ENCODE data around the gene NDUFB2. TPM values are rescaled to one million over a fixed set of nuclear protein-coding genes. Genes with fewer than 3 reads are reported as not detected.

The NDUFB2 gene
- total and polyA plus RNA-seq, 9 of the 15 experiments (the other 6 are each of a cell fraction or from before 2014, with no cell fraction given): 220 to 2,075 (median 320) TPM

DNA sequence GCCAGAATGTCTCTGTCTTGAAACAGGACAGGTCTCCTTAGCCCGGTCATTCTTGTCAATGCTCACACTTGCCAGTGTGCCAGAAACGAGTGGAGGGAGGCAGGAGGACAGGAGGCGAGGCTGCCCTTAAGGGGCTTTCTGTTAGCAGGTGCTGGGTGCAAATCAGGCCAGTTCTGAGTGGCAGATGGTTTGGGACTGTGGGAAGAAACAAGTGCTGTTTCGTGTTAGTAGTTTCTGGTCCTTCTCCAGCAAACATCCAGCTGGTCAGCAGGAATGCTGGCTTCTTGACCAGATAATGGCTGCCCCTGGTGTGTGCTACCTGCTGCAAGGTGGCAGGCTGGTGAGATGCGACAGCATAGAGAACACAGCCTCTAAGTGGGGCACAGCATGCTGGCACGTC is 8.2 kb upstream of the NDUFB2 start:
- Histone ChIP-seq H3K36me3 (ENCODE audit: control insufficient read depth, insufficient read depth, low read length) (no peaks in the 10 kb centered on the region), H3K79me2 (ENCODE audit: control insufficient read depth, insufficient read depth, low read length) (no peaks in the 10 kb centered on the region), H4K20me1 (replicated peaks; ENCODE audit: control insufficient read depth, insufficient read depth, low read length) (peaks cover 5% of the 10 kb centered on the region; the same call in 1 of the 2 replicates), H3K4me1 (replicated peaks in 1 of 2; ENCODE audit: control insufficient read depth in 2 of 2, insufficient read depth in 2 of 2, low read length in 2 of 2) (peaks cover 0 to 6% of the 10 kb centered on the region in 2 experiments; a peak in 1 of 5 replicates), H3K9me3 (replicated peaks; ENCODE audit: control insufficient read depth, insufficient read depth, low read depth, low read length) (no peaks in the 10 kb centered on the region), H3K27me3 (ENCODE audit: control insufficient read depth in 2 of 2, insufficient read depth in 2 of 2, low read length in 2 of 2) (no peaks in the 10 kb centered on the region), H3K9me1 (ENCODE audit: control insufficient read depth, insufficient read depth, low read length) (no peaks in the 10 kb centered on the region), H2AFZ (ENCODE audit: low read depth, low read length) (no peak overlapping the region), H3K9ac (ENCODE audit: insufficient read depth in 1 of 2, low read depth in 2 of 2, low read length in 2 of 2) (no peak overlapping the region), H3K4me2 (ENCODE audit: insufficient read depth, low read length) (no peak overlapping the region), H3K4me3 (no peak overlapping the region), H3K27ac (ENCODE audit: extremely low read depth, low read depth, low read length) (no peak overlapping the region)
- ATAC-seq (no peak), FAIRE-seq (no peak), DNase-seq (ENCODE audit: extremely low read depth in 1 of 4, low spot score in 3 of 4) (no peak)
- ChIA-PET CTCF (ENCODE audit: low intra/inter-chr PET ratio) (no interaction called here), POLR2A (interaction anchor here (1.6 kb wide), 1 partner anchor 11 kb away, joined by 5 read pairs; no protein-coding TSS in a partner anchor)
- TF ChIP-seq ZNF184 (CRISPR knock-in tag; IDR thresholded peaks at IDR 0.05) (0 out of 2 replicates have a peak, but pooled peaks have one; percentile 21), ADNP (tag; IDR thresholded peaks at IDR 0.05) (no peak)
- WGBS (ENCODE audit: insufficient coverage, low coverage, missing lambda C conversion rate): 47% methylated on average over 6 of the region's 6 CpGs
- in situ Hi-C loops (cut with MboI): no loop called here
- intact Hi-C loops (cut with micrococcal nuclease): no loop called here
- BruUV-seq (replicated peaks): no TSS peak

DNA sequence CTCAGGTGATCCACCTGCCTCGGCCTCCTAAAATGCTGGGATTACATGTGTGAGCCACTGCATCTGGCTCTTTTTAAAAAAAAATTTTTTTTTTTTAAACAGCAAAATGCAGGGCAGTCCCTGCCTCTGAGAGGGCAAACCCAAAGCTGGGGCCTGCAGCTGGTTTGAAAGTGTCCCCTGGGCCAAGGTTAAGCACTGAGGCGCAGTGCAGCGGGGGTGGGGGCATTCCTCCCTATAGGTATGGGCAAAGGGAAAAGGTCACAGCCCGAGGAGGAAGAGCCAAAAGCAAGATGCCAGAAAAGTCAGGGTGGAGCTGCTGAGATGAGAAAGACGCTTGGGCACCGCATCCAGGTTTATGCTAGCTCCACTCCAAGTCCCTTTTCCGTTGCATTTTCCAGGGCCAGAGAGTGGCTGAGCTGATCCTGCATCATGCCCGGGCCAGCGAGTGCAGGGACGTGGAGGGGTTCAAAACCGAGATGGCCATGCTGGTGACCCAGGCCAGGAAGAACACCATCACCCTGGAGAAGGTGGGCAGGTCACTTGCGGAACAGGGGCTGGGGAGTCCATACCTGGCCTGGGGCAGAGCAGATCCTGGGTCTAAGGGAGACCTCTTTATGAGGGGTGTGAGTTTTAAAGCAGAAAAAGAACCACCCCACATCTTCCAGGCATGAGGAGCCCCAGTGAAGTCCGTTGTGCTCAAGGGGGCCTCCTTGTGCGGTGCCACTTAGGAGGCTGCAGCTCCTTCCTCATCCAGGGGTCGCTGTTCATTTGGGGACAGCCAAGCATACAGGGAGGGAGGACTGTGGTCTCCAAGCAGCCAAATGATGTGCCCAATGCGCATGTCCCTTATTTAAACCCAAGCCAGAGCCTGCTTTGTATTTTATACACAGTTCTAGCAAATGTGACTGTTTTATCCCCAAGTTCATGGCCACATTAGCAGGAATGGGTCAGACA is 7.0 kb upstream of the NDUFB2 start:
- Histone ChIP-seq H4K20me1 (replicated peaks; ENCODE audit: control insufficient read depth, insufficient read depth, low read length) (no peaks in the 10 kb centered on the region), H2AFZ (ENCODE audit: low read depth, low read length) (no peak overlapping the region), H3K27me3 (ENCODE audit: control insufficient read depth in 2 of 2, insufficient read depth in 2 of 2, low read length in 2 of 2) (no peaks in the 10 kb centered on the region), H3K79me2 (ENCODE audit: control insufficient read depth, insufficient read depth, low read length) (no peaks in the 10 kb centered on the region), H3K27ac (ENCODE audit: extremely low read depth, low read depth, low read length) (no peak overlapping the region), H3K4me3 (no peak overlapping the region), H3K4me1 (replicated peaks in 1 of 2; ENCODE audit: control insufficient read depth in 2 of 2, insufficient read depth in 2 of 2, low read length in 2 of 2) (peaks cover 0 to 5% of the 10 kb centered on the region in 2 experiments; a peak in 1 of 5 replicates), H3K9ac (ENCODE audit: insufficient read depth in 1 of 2, low read depth in 2 of 2, low read length in 2 of 2) (no peak overlapping the region), H3K36me3 (ENCODE audit: control insufficient read depth, insufficient read depth, low read length) (no peaks in the 10 kb centered on the region), H3K4me2 (ENCODE audit: insufficient read depth, low read length) (no peak overlapping the region), H3K9me3 (replicated peaks; ENCODE audit: control insufficient read depth, insufficient read depth, low read depth, low read length) (no peaks in the 10 kb centered on the region), H3K9me1 (ENCODE audit: control insufficient read depth, insufficient read depth, low read length) (no peaks in the 10 kb centered on the region)
- intact Hi-C loops (cut with micrococcal nuclease) (loop anchor here (10.0 kb wide), 1 partner anchor 235 kb away; the partner anchor contains the start of gene BRAF), in situ Hi-C loops (cut with MboI) (no loop called here)
- ChIA-PET POLR2A (interaction anchor here (0.6 to 1.6 kb wide), 3 partner anchors 8 to 94 kb away, joined by 3 to 7 read pairs (median 5); no protein-coding TSS in a partner anchor), CTCF (ENCODE audit: low intra/inter-chr PET ratio) (no interaction called here)
- no peak for TF ChIP-seq CCNT2 (IDR thresholded peaks at IDR 0.05; ENCODE audit: borderline replicate concordance, extremely low read depth, insufficient read length, low read depth, low read length)
- TF ChIP-seq, protein P1, sequence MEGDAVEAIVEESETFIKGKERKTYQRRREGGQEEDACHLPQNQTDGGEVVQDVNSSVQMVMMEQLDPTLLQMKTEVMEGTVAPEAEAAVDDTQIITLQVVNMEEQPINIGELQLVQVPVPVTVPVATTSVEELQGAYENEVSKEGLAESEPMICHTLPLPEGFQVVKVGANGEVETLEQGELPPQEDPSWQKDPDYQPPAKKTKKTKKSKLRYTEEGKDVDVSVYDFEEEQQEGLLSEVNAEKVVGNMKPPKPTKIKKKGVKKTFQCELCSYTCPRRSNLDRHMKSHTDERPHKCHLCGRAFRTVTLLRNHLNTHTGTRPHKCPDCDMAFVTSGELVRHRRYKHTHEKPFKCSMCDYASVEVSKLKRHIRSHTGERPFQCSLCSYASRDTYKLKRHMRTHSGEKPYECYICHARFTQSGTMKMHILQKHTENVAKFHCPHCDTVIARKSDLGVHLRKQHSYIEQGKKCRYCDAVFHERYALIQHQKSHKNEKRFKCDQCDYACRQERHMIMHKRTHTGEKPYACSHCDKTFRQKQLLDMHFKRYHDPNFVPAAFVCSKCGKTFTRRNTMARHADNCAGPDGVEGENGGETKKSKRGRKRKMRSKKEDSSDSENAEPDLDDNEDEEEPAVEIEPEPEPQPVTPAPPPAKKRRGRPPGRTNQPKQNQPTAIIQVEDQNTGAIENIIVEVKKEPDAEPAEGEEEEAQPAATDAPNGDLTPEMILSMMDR (IDR thresholded peaks at IDR 0.05 in 2 of 3, conservative IDR thresholded peaks at IDR 0.05 in 1 of 3; ENCODE audit: insufficient read depth in 2 of 3, low read depth in 1 of 3, low read length in 3 of 3): peak; percentile 29 to 68 (median 32); a peak in 4 of 6 replicates
- ATAC-seq: peak; percentile 63
- no peak for FAIRE-seq
- no TSS peak for BruUV-seq (replicated peaks)
- peak in 1 of 4 experiments; percentile 19 for DNase-seq (ENCODE audit: extremely low read depth in 1 of 4, low spot score in 3 of 4)
- WGBS (ENCODE audit: insufficient coverage, low coverage, missing lambda C conversion rate): 67% methylated on average over 16 of the region's 16 CpGs

Measured in K562 (cell line).